NCI-H1092 treated with DMSO at 0.1 percent for 48 hours (cell line): ENCODE measurements around the gene APBB2.
"Not testable (repeated sequence)": the region's sequence is repeated elsewhere in the genome, so short reads cannot be mapped to it uniquely, and the experiment has no call there.

Experiments
- DNase-seq: peaks from one replicate; lab custom pipeline; 2025; lab: John Stamatoyannopoulos, UW

Gene APBB2

DNA sequence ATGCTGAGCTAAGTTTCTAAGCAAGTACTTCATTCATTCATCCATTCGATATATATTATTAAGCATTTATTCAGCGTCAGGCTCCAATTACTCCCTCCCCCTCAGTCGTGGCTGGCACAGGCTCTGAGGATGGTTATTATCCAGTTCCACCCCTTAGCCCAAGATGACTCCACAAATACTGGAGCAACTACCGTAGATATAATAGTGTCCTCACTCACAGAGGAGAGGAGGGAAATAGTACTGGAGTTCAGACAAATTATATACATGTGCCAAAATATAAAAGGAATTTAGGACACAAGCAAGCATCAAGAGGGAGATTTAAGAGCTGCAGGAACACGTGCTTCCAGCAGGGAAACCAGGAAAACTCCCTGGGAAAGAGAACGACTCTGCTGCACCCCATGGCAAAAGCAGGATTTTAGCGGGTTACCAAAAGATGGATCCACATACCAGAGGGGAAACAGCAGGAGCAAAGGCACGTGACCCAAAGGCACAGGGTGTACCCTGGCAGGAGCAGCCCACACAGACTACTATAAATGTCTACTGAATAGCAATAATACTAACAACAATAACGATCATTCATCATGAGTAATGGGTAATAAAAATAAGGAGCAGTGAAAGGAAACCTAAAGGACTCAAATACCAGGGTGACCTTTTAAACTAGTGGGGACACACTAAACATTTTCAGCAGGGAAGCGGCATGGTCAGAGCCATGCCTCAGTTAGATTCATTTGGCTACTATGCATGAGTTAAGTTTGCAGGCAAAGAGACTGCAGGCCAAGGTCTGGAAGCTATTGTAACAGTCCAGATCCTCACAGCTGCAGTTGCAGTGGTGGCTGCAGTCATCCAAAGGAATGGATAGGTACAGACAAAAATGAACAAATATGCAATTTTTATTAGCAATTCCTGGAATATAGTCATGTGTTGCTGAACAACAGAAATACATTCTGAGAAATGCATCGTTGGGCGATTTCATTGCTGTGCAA is 153.7 kb downstream of the APBB2 start:
- DNase-seq, result no peak

- not testable (repeated sequence) for DNase-seq
Measured at GRCh38 chr4:41059411-41059810, 154.9 kb downstream of the APBB2 start.

DNA sequence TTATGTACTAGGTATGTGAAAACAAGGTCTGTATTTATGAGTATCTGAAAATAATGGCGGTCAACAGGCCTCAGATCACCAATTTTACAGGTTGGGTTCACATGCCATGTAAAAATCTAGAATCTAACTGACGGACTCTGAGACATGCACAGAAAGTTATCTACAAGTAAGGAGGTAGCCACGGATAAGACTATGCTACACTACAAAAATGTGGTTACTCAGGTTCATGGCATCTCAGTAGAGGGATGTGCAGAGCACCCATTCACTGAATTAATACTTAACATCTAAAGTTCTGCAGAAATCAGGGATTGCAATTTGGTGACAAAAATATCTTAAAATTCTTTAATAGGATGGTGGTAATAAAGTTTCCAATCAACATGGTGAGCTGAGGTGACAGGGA is 155.9 kb downstream of the APBB2 start:
- DNase-seq, result no peak

DNA sequence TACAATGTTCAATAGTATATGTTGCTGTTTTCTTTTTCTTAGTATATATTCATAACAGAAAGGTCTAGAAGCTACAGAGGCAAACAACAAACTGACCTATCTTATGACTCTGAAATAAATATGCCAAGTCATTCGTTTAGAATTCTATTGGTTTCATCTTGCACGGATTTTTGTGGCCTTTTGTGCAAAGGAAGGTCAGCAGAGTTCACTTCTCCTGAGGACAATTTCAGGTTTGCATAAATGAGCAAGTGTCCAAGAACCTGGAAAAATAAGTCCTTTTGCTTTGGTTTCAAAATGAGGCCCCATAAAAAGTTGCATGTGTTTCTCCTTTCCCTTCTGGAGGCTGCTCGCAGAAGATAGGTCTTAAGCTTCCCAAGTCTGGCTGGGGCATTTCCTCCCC is 156.9 kb downstream of the APBB2 start:
- no peak for DNase-seq

DNA sequence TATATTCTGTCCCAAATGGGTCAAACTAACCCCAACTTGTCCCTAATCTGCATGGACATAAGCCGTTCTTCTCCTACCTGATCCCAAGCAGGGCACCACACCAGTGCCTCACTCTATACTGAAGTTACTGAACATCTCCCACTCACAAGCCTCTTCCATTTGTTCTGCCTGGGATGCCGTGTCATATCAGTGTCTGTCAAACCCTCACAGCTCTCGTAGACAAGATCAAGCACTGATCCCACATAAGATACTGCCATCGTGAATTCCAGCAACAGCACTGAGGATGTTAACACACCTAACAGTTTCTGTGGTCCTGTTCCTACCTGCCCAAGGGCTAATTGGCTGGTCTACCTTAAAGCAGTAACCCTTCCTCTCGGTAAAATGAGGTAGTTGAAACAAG is 162.1 kb downstream of the APBB2 start:
- DNase-seq, result no peak

DNA sequence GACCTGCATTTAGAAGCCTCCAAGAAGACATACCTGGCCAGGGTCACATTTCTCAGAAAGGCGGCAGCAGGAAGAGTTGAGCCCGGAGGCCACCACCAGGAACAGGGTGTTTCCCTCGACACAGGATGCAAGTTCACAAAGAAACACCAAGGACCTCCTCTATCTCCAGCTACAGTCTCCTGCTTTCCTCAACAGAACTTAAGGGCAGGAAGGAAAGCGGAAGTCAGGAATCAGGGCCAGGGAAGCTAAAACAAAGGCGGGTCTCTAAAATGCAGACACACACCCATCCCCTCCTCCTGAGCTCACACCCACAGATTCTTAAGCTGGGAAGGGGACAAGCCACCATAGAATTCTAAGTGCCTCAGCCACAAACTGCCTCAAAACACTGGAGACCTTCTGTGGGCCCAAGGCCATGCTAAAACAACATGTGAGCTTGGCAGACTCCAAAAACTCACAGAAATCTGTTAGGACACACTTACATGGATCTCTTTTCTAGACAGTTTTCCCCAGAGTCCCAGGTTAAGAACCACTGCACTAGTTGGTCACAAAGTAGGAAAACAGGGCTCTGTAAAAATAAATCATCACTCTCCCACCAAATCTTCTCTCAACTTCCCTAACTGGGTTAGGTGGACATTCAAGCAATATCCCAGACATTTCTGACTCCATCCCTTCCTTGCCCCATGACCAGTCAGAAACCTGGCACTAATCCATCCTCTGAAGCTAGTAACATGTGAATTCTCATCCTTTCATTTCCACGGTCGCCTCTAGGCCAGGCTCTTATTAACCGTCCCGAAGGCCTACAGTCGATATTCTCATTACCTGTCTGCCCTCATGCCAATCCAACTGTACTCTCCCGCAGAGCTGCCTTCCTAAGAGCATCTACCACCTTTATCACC is 163.2 kb downstream of the APBB2 start:
- no peak for DNase-seq

DNA sequence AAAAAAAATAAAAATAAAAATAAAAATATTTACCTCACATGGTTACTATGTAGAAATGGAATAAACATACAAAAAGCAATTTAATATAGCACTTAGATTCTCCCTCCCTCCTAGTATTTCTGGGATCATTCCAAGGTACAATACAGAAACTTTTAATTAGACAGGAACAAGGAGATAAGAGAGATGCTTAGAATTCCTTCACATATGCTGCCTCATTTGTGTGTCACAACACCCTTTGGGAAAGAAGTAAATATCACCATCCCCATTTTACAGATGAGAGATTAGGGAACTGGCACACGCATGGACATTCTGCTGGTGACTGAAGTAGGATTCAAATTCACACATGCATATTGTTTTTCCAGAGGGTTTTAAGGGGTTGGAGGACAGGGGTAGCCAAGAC is 164.2 kb downstream of the APBB2 start:
- DNase-seq, result no peak

- not testable (repeated sequence) for DNase-seq
Measured at GRCh38 chr4:41049176-41049575, 165.2 kb downstream of the APBB2 start.

GRCh38 chr4:41044791-41045190 is 169.6 kb downstream of the APBB2 start:
- DNase-seq, result no peak

DNA sequence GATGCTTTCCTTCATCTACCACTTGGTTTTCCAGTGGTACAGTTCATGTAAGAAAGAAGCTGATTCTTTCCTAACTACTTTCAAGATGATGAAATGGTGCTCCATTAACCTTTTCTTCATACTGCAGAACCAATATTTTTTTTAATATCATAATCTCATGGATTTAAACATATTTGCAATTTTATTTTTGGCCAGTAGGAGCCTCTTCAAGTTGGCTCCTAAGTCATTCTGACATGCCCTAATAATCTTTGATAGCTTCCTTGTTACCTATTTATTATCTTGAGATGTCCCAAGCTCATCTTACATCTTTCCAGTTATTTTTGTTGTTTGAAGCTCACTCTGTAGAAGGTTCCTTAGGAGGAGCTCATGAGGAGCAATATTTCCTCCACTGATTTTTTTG is 170.2 kb downstream of the APBB2 start:
- no peak for DNase-seq

DNA sequence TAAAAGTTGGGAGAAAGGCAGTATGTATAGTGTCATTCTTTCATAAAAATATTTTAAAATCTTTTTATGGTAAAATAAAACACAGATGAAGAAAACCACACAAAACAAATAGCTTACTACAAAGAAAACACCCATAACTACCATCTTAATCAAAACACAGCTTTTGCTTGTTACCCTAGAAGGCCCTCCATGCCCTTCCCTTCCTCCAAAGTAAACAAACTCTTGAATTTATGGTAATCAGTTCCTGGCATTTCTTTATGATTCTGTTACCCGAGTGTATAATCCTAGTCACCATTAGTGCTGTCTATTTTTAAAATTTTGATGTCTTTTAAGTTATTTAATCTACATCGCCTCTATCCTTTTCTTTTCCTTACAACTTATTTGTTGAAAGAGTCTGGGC is 170.9 kb downstream of the APBB2 start:
- DNase-seq, result no peak

DNA sequence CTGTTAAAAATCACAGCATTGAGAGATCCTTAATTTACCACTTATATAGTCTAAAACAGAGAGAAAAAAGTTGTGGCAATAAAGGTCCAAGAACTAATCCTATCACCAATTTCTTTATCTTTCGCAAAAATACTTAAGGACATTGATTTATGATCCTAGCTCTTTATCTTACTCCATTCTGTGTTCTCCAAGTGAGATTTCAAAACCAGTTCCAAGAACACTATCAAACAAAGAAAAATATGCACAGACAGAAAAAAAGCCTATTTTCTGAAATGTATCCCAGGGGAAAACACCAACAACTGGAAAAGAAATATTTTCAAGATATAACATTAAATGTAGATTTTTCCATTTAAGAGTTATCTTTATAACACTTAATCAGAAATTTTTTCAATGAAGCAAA is 172.8 kb downstream of the APBB2 start:
- DNase-seq, result no peak

DNA sequence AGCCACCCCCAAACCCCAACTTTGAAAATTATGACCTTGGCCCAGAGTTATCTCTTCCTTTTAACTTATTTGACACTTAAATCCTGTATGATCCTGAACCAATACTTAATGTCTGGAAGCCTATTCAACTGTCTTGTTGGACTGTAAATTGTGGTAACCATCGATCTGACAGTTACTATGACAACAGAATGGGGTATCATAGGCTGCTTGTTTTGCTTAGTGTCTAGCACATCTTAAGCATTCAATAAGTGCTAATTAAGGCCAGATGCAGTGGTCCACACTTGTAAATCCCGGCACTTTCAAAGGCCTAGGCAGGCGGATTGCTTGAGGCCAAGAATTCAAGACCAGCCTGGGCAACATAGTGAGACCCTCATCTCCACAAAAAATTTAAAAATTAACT is 175.0 kb downstream of the APBB2 start:
- DNase-seq, result no peak

DNA sequence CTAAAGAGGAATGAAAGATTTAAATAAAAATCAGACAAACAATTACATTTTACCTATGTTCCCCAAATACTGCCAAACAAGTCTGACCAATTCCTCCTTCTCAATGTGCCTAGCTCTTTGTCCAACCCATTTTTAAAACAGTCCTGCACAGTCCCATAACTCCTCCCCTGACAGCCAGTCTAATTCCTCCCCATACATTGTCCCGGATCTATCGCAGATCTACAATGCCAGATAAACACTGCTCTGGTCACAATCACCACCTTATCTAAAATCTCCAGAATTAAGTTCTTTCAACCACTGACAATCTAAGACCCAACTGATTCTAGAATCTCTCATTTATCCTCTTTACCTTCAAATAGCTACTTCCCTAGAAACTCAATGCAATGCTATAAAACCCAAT is 176.0 kb downstream of the APBB2 start:
- DNase-seq, result no peak

GRCh38 chr4:41029098-41029497 is 185.2 kb downstream of the APBB2 start:
- DNase-seq, result no peak

GRCh38 chr4:41028392-41029076 is 185.8 kb downstream of the APBB2 start:
- DNase-seq, result no peak

- DNase-seq, result no peak
Measured at GRCh38 chr4:41026971-41027370, 187.4 kb downstream of the APBB2 start.

GRCh38 chr4:41025824-41026223 is 188.5 kb downstream of the APBB2 start:
- no peak for DNase-seq

GRCh38 chr4:41024556-41025491 is 189.5 kb downstream of the APBB2 start:
- DNase-seq, result no peak

GRCh38 chr4:41022116-41022515 is 192.2 kb downstream of the APBB2 start:
- DNase-seq, result no peak

- DNase-seq, result no peak
Measured at GRCh38 chr4:41015016-41015675, 199.2 kb downstream of the APBB2 start.
